ENCODE results near the gene TMEM62. TPM values are rescaled to one million over a fixed set of nuclear protein-coding genes. Genes with fewer than 3 reads are reported as not detected.

Gene TMEM62
- total RNA-seq, 4 donors from 2014 or later: 15.8 to 49.2 (median 22.1) TPM

GRCh38 chr15:43232289-43232874 lies 99.0 kb downstream of the TMEM62 start:
- no peak overlapping the region for H3K27ac ChIP-seq
- TF ChIP-seq POLR2A (IDR thresholded peaks at IDR 0.05): no peak
- no peaks in the 10 kb centered on the region for H3K9me3 ChIP-seq
- H3K4me3 ChIP-seq: no peak overlapping the region
- peaks cover 0 to 9% (median 0%) of the 10 kb centered on the region in 4 donors for H3K27me3 ChIP-seq
- no peaks in the 10 kb centered on the region for H3K36me3 ChIP-seq
- 85 to 89% methylated on average over 3 of the region's 3 CpGs for WGBS, 2 donors
- intact Hi-C loops (cut with DNase I): no loop called here
- DNase-seq: no peak
- no peaks in the 10 kb centered on the region for H3K4me1 ChIP-seq

Small RNAs within 50 kb of the gene (small RNA-seq; reads per million reads assigned to genes)
- gene AC068724.2: 0 reads per million in 4 donors

Other genes with a start within 250 kb of the TMEM62 start
- 10 to 100 TPM in 1 of 4 donors, 1 to 10 TPM in 3; 5.8 to 11.8 (median 6.8) TPM for gene TTBK2, start 212.8 kb upstream of the TMEM62 start, total RNA-seq
- 10 to 100 TPM in 2 of 4 donors, 1 to 10 TPM in 2; 9.3 to 22.3 (median 11.7) TPM for gene UBR1, start 27.5 kb upstream of the TMEM62 start, total RNA-seq
- 10 to 100 TPM; 36.5 to 78.4 (median 71.5) TPM for gene CCNDBP1, start 51.8 kb downstream of the TMEM62 start, total RNA-seq
- not detected for gene EPB42, start 87.4 kb downstream of the TMEM62 start, total RNA-seq
- gene TGM5, start 133.3 kb downstream of the TMEM62 start, total RNA-seq: 10 to 100 TPM in 3 of 4 donors, 1 to 10 TPM in 1; 6.7 to 36.1 (median 15.6) TPM
- under 1 TPM in 1 of 4 donors, not detected in 3; 0.97 TPM for gene TGM7, start 168.7 kb downstream of the TMEM62 start, total RNA-seq
- gene LCMT2, start 197.0 kb downstream of the TMEM62 start, total RNA-seq: 1 to 10 TPM; 5.2 to 8.1 (median 6.7) TPM
- gene ZSCAN29, start 237.5 kb downstream of the TMEM62 start, total RNA-seq: 10 to 100 TPM; 11.1 to 30.4 (median 19.1) TPM
- 10 to 100 TPM; 12.7 to 21.2 (median 20.8) TPM for gene TUBGCP4, start 237.5 kb downstream of the TMEM62 start, total RNA-seq